Muscle of leg (tissue), 11 donors: ENCODE measurements around the gene BCAR3. TPM values are rescaled to one million over a fixed set of nuclear protein-coding genes. Genes with fewer than 3 reads are reported as not detected.

Experiments
- DNase-seq: peaks from one replicate; pipeline ENCODE4 v3.0.0; 2013
- H3K27ac ChIP-seq: one replicate; pipeline ENCODE4 v1.5.1; 2013; ENCODE audit warnings: mild to moderate bottlenecking, low read length, control low read depth
- H3K27me3 ChIP-seq: one replicate; pipeline ENCODE4 v1.6.1; 2013; ENCODE audit warnings: low read length; ENCODE audit not compliant: control insufficient read depth, insufficient read depth
- H3K36me3 ChIP-seq: one replicate; pipeline ENCODE4 v1.6.1; 2013; ENCODE audit warnings: low read length; ENCODE audit not compliant: control insufficient read depth, insufficient read depth
- H3K4me1 ChIP-seq: one replicate; pipeline ENCODE4 v1.6.1; 2013; ENCODE audit warnings: low read length; ENCODE audit not compliant: control insufficient read depth, insufficient read depth
- H3K4me3 ChIP-seq: one replicate; pipeline ENCODE4 v1.5.1; 2013; ENCODE audit warnings: low read length, control low read depth
- H3K9me3 ChIP-seq: replicated peaks from 2 replicates; pipeline ENCODE4 v1.6.1; 2013; ENCODE audit warnings: low read depth, low read length; ENCODE audit not compliant: control insufficient read depth
- WGBS: methylation state at CpG from one replicate; pipeline ENCODE4 v1.1.5; 2013; ENCODE audit warnings: missing lambda C conversion rate; ENCODE audit not compliant: insufficient coverage; 5-methylcytosine and 5-hydroxymethylcytosine counted together
- polyA plus RNA-seq, 8 donors: library from polyadenylated mRNA; unstranded; fragments of 120-200 nt; gene quantifications; one replicate each; pipeline versions ENCODE4 v1.2.1 to v1.2.3, GENCODE V29; 2013; ENCODE audit warnings: inconsistent platforms in 1 of 8, low replicate concordance in 1 of 8; ENCODE audit not compliant: insufficient read length in 8 of 8, insufficient read depth in 1 of 8
- total RNA-seq: library from RNA; stranded (reverse); fragments of 120-200 nt; gene quantifications from one replicate; pipeline ENCODE4 v1.2.4, GENCODE V29; 2013

Gene BCAR3
- total and polyA plus RNA-seq, 9 donors, result 15.3 to 19.0 (median 16.4) TPM

GRCh38 chr1:93720956-93721626 is 39.5 kb upstream of the BCAR3 start:
- H3K4me3 ChIP-seq, result no peak overlapping the region
- no peak overlapping the region for H3K27ac ChIP-seq
- WGBS, result 98% methylated on average over 5 of the region's 7 CpGs
- no peak for DNase-seq
- no peaks in the 10 kb centered on the region for H3K27me3 ChIP-seq
- peaks cover 37% of the 10 kb centered on the region for H3K4me1 ChIP-seq
- no peaks in the 10 kb centered on the region for H3K36me3 ChIP-seq
- H3K9me3 ChIP-seq, result peaks cover 2% of the 10 kb centered on the region

GRCh38 chr1:93717640-93718039 is 36.0 kb upstream of the BCAR3 start:
- Histone ChIP-seq H3K4me1 (peaks cover 23% of the 10 kb centered on the region), H3K27me3 (no peaks in the 10 kb centered on the region), H3K4me3 (no peak overlapping the region), H3K36me3 (no peaks in the 10 kb centered on the region), H3K9me3 (peaks cover 2% of the 10 kb centered on the region), H3K27ac (no peak overlapping the region)
- WGBS, result no CpG with 5 or more reads among the region's 7 CpGs
- DNase-seq, result no peak

- no peak for DNase-seq
- Histone ChIP-seq H3K9me3 (peaks cover 2% of the 10 kb centered on the region), H3K4me3 (no peak overlapping the region), H3K36me3 (no peaks in the 10 kb centered on the region), H3K27me3 (no peaks in the 10 kb centered on the region), H3K27ac (no peak overlapping the region), H3K4me1 (peaks cover 16% of the 10 kb centered on the region)
- WGBS, result no CpG with 5 or more reads among the region's 2 CpGs
These were observed 35.3 kb upstream of the BCAR3 start for GRCh38 chr1:93716941-93717368.

- peaks cover 2% of the 10 kb centered on the region for H3K9me3 ChIP-seq
- H3K27me3 ChIP-seq, result no peaks in the 10 kb centered on the region
- H3K4me1 ChIP-seq, result peaks cover 12% of the 10 kb centered on the region
- no peaks in the 10 kb centered on the region for H3K36me3 ChIP-seq
- no peak for DNase-seq
- no CpG with 5 or more reads among the region's 1 CpG for WGBS
- no peak overlapping the region for H3K27ac ChIP-seq
- no peak overlapping the region for H3K4me3 ChIP-seq
These were observed 34.5 kb upstream of the BCAR3 start for GRCh38 chr1:93716163-93716562.

- Histone ChIP-seq H3K4me1 (peaks cover 12% of the 10 kb centered on the region), H3K36me3 (no peaks in the 10 kb centered on the region), H3K27me3 (no peaks in the 10 kb centered on the region), H3K9me3 (peaks cover 2% of the 10 kb centered on the region), H3K27ac (no peak overlapping the region), H3K4me3 (no peak overlapping the region)
- DNase-seq, result no peak
- WGBS, result no CpG with 5 or more reads among the region's 10 CpGs
These were observed 34.0 kb upstream of the BCAR3 start for GRCh38 chr1:93715529-93716126.

GRCh38 chr1:93714356-93714755 is 32.7 kb upstream of the BCAR3 start:
- Histone ChIP-seq H3K4me1 (peaks cover 6% of the 10 kb centered on the region), H3K27ac (no peak overlapping the region), H3K4me3 (no peak overlapping the region), H3K36me3 (no peaks in the 10 kb centered on the region), H3K27me3 (no peaks in the 10 kb centered on the region), H3K9me3 (peaks cover 2% of the 10 kb centered on the region)
- no peak for DNase-seq
- no CpG with 5 or more reads among the region's 1 CpG for WGBS

GRCh38 chr1:93713341-93713740 is 31.7 kb upstream of the BCAR3 start:
- peaks cover 15% of the 10 kb centered on the region for H3K4me1 ChIP-seq
- no peak overlapping the region for H3K27ac ChIP-seq
- H3K9me3 ChIP-seq, result peaks cover 2% of the 10 kb centered on the region

GRCh38 chr1:93712741-93713140 is 31.1 kb upstream of the BCAR3 start:
- no peaks in the 10 kb centered on the region for H3K36me3 ChIP-seq
- H3K4me3 ChIP-seq, result no peak overlapping the region
- peaks cover 15% of the 10 kb centered on the region for H3K4me1 ChIP-seq
- WGBS, result 83% methylated on average over 2 of the region's 2 CpGs
- H3K9me3 ChIP-seq, result peaks cover 2% of the 10 kb centered on the region
- H3K27ac ChIP-seq, result no peak overlapping the region
- DNase-seq, result no peak
- H3K27me3 ChIP-seq, result no peaks in the 10 kb centered on the region

More at GRCh38 chr1:93713341-93713740, 31.7 kb upstream of the BCAR3 start:
- Histone ChIP-seq H3K4me3 (no peak overlapping the region), H3K27me3 (no peaks in the 10 kb centered on the region), H3K36me3 (no peaks in the 10 kb centered on the region)
- no peak for DNase-seq

GRCh38 chr1:93710499-93711453 is 29.1 kb upstream of the BCAR3 start:
- peaks cover 13% of the 10 kb centered on the region for H3K4me1 ChIP-seq
- H3K9me3 ChIP-seq, result no peaks in the 10 kb centered on the region
- no peak overlapping the region for H3K27ac ChIP-seq
- no peaks in the 10 kb centered on the region for H3K36me3 ChIP-seq
- no peak overlapping the region for H3K4me3 ChIP-seq
- H3K27me3 ChIP-seq, result no peaks in the 10 kb centered on the region
- no peak for DNase-seq
- WGBS, result 75% methylated on average over 7 of the region's 10 CpGs
